HG03064 (cell line): ENCODE data around the gene TRAF7.
"Not testable (repeated sequence)": the region's sequence is repeated elsewhere in the genome, so short reads cannot be mapped to it uniquely, and the experiment has no call there.

ENCODE experiments used
- ATAC-seq: cut with Tn5 transposase; IDR thresholded peaks from one replicate; pipeline ENCODE4 v1.9.1; 2021; ENCODE audit warnings: low read depth; ENCODE audit not compliant: unreplicated experiment

The TRAF7 gene

GRCh38 chr16:2121853-2122252, 33.7 kb upstream of the TRAF7 start:
- no peak for ATAC-seq

DNA sequence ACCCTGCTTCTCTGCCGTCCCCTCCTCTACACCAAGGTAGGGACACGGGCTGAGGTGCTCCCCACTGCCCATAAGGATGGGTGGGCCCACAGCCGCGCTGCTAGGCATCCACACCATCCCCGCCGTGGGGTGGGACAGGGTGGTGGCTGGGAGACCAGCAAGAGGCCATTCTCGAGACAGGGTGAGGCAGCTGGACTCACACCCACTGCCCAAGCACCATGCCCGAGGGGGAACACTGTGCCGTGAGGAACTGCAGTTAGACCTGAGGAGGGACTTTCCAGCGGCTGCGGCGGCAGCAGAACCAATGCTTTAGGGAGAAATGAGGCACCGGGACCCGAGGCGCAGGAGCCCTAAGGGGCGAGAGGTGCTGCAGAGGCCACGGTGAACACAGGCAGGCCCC, 33.2 kb upstream of the TRAF7 start:
- no peak for ATAC-seq

- not testable (repeated sequence) for ATAC-seq
These were observed 32.5 kb upstream of the TRAF7 start for GRCh38 chr16:2122934-2123683.

- not testable (repeated sequence) for ATAC-seq
These were observed 31.7 kb upstream of the TRAF7 start for GRCh38 chr16:2123706-2124376.

- ATAC-seq = not testable (repeated sequence)
These were observed 31.2 kb upstream of the TRAF7 start for GRCh38 chr16:2124377-2124693.

DNA sequence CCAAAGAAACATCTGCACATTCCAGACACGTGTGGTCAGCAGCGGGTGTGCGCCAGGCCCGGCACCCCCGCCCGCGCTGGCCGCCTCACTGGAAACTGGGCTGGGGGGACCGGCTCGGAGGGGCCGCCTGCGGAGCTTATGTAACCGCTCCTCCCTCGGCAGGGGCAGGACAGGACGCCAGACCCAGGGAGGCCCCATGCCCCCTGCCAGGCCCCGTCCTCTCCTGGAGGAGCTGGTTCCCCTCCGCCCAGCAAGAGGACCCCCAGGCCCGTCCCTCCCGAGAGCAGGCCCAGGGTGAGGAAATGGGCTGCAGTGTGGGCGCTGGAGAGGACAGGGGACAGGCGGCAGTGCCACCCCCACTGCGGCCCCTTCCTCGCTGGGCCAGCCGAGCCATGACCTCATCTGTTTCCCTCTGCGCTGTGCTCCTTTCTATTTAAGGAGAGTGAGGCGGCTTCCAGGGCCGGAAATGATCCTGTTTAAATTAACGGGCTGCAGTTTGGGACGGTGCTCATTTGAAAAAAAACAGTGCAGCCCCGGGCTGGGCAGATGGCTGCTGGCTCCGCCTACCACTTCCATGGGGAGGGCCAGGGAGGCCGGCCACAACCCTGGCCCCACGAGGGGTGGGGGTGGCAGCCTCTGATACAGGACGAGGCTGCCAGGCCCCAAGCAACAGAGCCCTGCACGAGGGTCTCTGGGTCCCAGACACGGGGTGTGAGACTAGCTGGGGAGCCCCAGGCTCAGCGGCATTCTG, 30.7 kb upstream of the TRAF7 start:
- not testable (repeated sequence) for ATAC-seq

DNA sequence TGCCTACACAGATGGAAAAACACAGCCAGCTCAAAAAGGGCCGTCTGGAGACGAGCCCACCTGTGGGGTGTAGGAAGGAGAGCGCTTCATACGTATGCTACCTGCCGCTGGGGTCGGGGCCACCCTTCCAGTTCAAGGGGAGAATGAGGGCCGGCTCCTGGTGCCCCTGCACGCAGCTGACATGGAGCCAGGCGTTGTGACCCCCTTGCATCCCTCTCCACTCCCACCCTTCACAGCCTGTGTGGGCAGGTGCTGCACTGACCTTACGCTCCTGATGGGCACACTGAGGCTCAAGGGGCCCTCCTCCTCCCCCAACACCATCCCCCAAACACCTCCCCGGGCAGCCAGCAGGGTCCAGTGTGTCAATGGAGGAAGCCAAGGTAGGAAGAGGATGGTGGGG, 30.0 kb upstream of the TRAF7 start:
- ATAC-seq = not testable (repeated sequence)

DNA sequence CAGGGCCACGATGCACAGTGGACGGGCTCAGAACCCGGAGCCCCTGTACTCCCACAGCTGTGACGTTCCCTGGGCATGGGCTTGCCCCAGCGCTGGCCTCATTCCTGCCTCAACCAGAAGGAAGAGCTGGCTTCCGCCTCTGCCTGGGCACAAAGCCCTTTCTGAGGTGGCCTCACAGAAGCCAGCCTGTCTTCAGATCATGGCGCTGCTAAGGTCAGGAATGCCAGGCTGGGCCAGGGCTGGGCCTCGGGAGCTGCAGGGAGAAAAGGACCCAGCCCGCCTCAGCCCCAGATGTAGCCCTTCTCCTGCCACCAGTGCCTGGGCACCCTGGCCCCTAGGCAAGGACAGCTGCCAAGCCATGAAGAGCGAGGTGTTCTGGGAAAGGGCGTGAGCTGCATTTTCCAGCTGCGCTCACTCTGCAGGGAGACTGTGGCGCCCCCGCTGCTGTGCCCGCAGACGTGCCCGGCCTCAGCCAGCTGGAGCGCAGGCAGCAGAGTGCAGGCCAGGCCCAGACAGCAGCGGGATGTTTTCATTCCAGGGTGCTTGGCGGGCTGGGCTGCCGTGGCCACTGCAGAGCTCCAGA, 29.3 kb upstream of the TRAF7 start:
- not testable (repeated sequence) for ATAC-seq

DNA sequence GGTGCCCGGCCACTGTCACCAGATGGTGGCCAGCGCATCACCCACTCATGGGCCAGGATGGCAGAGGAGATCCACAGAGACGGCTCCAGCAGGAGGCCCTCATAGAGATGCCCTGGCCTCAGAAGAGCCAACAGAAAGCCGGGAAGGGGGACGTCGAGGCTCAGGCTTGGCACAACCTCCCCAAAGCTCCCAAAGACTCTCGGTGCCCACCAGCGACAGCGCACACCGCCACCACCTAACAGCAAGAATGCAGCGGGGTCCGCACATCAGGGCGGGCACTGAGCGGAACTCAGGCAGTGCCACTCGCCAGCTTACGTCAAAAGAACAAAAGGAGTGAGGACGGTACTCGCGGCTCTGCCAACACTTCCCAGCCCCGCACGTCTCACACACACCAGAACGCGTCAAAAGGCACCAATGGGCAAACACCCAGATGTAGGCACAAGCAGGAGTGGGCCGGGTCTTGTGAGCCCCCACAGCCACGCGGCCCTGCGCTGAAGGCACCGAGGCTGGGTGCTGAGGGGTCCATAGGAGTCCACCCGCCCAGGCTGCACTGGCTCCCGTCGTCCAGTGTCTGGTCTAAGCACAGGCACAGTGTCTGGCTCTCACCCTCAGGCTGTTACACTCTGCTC, 28.5 kb upstream of the TRAF7 start:
- not testable (repeated sequence) for ATAC-seq

DNA sequence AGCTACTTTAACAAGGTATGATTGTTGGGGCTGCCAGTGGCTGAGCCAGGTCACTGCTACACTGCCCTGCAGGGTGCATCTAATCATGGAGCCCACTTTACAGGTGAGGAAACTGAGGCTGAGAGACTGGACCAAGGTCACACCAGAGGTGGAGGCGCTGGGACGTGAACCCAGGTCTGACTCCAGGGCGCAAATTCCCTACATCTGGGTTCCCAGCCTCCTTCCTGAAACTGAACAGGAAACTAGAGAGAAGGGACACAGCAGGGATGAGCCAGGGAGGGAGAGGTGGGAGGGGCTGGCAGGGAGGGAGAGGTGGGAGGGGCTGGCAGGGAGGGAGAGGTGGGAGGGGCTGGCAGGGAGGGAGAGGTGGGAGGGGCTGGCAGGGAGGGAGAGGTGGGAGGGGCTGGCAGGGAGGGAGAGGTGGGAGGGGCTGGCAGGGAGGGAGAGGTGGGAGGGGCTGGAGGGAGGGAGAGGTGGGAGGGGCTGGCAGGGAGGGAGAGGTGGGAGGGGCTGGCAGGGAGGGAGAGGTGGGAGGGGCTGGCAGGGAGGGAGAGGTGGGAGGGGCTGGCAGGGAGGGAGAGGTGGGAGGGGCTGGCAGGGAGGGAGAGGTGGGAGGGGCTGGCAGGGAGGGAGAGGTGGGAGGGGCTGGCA, 27.8 kb upstream of the TRAF7 start:
- not testable (repeated sequence) for ATAC-seq

- ATAC-seq = not testable (repeated sequence)
These were observed 26.3 kb upstream of the TRAF7 start for GRCh38 chr16:2129251-2129650.

DNA sequence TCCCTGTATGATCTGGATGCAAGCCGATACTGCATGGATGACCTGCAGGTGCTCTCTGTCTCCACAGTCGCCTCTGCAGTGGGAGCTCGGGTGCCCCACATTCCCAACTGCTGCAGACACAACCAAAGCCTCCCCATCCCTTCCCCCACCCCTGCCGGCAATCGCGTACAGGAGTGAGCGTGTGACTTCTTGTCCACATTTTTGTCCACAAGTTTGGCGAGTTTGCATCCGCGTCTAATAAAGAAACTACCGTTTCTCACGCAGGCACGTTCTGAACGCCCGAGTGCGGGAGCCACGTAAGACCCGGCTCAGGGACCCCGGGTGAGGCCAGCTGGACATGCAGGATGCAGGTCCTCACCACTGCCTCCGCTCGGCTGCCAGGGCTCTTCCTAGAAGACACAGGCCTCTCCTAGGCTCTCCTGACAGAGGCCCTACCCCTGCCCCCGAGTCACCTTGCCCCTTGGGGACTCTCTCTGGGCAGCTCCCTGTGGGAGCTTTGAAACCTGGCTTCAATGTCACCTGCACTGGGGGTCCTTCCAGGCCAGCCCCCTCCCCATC, 25.6 kb upstream of the TRAF7 start:
- ATAC-seq = not testable (repeated sequence)

GRCh38 chr16:2133797-2134196, 21.8 kb upstream of the TRAF7 start:
- ATAC-seq = not testable (repeated sequence)

- ATAC-seq = not testable (repeated sequence)
These were observed 20.5 kb upstream of the TRAF7 start for GRCh38 chr16:2135071-2135470.

DNA sequence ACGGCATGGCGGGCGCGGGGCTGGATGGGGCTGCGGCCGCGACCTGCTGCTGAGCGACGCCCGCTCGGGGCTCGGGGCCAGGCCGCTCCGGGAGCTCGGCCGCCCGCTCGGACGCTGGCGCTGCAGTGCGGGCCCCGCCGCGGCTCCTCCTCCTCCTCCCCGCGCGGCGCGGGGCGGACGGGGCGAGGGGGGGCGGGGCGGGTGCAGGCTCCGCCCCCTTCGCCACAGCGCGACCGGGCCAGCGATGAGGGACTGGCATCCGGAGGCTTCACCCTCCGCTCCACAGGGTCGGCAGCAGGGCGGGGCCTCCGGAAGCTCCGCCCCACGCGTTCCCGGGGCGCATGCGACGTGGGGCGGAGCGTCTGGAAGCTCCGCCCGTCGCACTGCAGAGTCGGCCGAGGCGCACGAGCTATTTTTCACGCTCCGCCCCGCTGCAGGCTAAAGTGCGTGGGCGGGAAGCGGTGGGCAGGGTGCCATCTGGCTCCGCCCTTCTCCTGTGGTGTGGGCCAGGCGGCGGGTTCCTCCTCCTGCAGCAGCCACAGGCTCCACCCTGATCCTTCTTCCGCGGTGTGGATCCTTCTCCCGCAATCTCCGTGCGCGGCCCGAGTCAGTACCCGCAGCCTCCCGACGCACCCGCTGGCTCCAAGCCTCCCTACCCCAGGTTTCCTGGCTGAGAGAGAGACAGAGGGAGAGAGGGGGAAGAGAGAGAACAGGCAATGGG, 19.7 kb upstream of the TRAF7 start, which contains the start of gene PKD1:
Gene PKD1 (minus strand): TSS at position 129 of the 721 bp plus-strand sequence. CDS start 209 bp downstream, outside the sequence.
- not testable (repeated sequence) for ATAC-seq

DNA sequence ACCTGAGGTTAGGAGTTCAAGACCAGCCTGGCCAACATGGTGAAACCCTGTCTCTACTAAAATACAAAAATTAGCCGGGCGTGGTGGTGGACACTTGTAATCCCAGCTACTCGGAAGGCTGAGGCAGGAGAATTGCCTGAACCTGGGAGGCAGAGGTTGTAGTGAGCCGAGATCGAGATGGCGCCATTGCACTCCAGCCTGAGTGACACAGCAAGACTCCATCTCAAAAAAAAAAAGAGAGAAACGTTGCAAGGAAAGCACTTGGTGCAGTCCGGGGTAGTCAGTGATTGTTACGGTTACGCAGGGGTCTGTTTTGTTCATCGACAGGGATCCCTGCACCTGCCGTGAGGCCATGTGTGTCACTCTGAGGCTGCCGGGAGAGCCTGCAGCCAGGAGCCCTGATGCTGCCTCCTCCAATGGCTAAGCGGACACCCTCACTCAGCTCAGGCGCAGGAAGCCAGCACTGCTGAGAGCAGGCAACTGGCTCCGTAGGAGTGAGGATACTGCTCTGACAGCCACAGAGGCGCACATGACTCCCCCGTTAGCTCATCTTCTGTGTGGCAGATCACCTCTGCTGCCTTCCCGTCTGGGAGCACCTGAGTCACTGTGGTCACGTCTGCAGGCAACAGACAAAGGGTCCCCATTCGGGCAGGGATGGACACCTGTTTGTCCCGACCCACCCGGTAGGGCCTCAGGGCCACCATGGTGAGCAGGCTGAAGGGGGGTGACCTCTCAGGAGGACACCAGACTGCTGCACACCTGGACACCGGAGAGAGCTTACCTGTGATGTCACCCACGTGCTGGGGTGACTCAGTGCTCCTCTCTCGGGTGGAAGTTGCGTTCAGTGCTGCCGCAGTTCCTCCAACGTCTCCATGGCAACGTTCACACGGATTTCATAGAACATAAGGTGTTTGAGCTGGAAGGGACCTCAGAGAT, 12.4 kb upstream of the TRAF7 start:
- ATAC-seq = no peak

- no peak for ATAC-seq
These were observed 11.6 kb upstream of the TRAF7 start for GRCh38 chr16:2143878-2144485.

DNA sequence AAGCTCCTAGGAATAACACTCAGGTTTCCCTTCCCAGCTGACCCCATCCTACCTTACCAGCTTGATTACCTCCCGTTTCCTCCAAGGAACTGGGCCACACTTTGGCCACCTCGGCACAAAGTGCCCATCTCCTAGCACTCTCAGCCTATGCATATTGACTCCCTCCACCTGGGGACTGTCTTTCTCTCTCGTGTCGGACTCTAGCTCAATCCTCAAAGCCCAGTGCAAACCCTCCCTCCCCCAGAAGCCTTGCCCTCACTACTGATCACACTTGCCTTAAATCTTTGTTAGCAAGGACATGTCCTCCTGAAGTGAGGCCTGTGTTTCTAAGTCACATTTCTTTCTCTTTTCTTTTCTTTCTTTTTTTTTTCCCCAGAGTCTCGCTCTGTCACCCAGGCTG, 9.7 kb upstream of the TRAF7 start:
- no peak for ATAC-seq
